Gastrocnemius medialis (tissue), 4 donors: Measurements from ENCODE around the gene COL23A1. TPM values are rescaled to one million over a fixed set of nuclear protein-coding genes. Genes with fewer than 3 reads are reported as not detected.
A peak's percentile ranks its signal among the peaks of the same experiment; 100 is the strongest.

Source experiments
- ATAC-seq, 2 donors: fragments of 150-250 bp; one replicate each; pipeline ENCODE4 v1.9.1; 2016
- DNase-seq, 2 donors: peaks; one replicate each; pipeline ENCODE4 v3.0.0-alpha.2; 2019
- H3K27ac ChIP-seq, 4 donors: fragments of 200-600 bp; sonication (generic); 1 replicate in 1 of 4; 2 replicates in 3 of 4; pipeline ENCODE4 v1.5.1; 2016 to 2018; ENCODE audit warnings: mild to moderate bottlenecking in 2 of 4, moderate library complexity in 1 of 4
- H3K27me3 ChIP-seq, 3 donors: fragments of 200-600 bp; sonication (generic) in 2 of 3; 1 replicate in 1 of 3; 2 replicates in 2 of 3; pipeline versions ENCODE4 v1.5.1 to v1.6.0; 2016 to 2019; ENCODE audit warnings: mild to moderate bottlenecking in 1 of 3, moderate library complexity in 1 of 3
- H3K36me3 ChIP-seq, 2 donors: fragments of 200-600 bp; sonication (generic) in 1 of 2; one replicate each; pipeline ENCODE4 v1.5.1; 2017 to 2018
- H3K4me1 ChIP-seq, 2 donors: fragments of 200-600 bp; sonication (generic) in 1 of 2; one replicate each; pipeline ENCODE4 v1.5.1; 2016 to 2017; ENCODE audit warnings: mild to moderate bottlenecking in 2 of 2
- H3K4me3 ChIP-seq, 4 donors: fragments of 200-600 bp; sonication (generic) in 3 of 4; 1 replicate in 1 of 4; 2 replicates in 3 of 4; pipeline ENCODE4 v1.5.1; 2016 to 2019; ENCODE audit warnings: mild to moderate bottlenecking in 2 of 4
- H3K9me3 ChIP-seq, 3 donors: fragments of 200-600 bp; sonication (generic) in 2 of 3; 1 replicate in 1 of 3; 2 replicates in 2 of 3; pipeline ENCODE4 v1.5.1; 2016 to 2019
- CTCF ChIP-seq, 5 experiments: fragments of 450-650 bp in 3 of 5; fragments of 200-600 bp in 2 of 5; sonication (generic) in 2 of 5; IDR thresholded peaks in 4 of 5; conservative IDR thresholded peaks in 1 of 5; 1 replicate in 4 of 5; 2 replicates in 1 of 5; pipeline ENCODE4 v1.5.1; 2016 to 2019; ENCODE audit warnings: antibody characterized with exemption in 5 of 5, mild to moderate bottlenecking in 3 of 5, moderate library complexity in 3 of 5
- POLR2A ChIP-seq, 2 donors: fragments of 450-650 bp; IDR thresholded peaks; one replicate each; pipeline ENCODE4 v1.6.1; 2017; ENCODE audit warnings: antibody characterized with exemption in 2 of 2, mild to moderate bottlenecking in 2 of 2, moderate library complexity in 2 of 2
- in situ Hi-C, 4 donors: fragments of 200-750 bp; cut with MboI; loops; one replicate each; pipeline versions ENCODE4 v1.15.0 to v1.8.0; 2017; ENCODE audit warnings: low sequenced_read_pairs in 4 of 4
- intact Hi-C: fragments of 100-400 bp; cut with DNase I; formaldehyde crosslinking; loops from one replicate; pipeline ENCODE4 v1.15.1; 2023; ENCODE audit warnings: low total_unique reads
- total RNA-seq, 4 donors: library from RNA; depleted of rRNA; stranded (reverse); fragments of >200 nt; gene quantifications; one replicate each; pipeline versions ENCODE4 v1.1.0 to v1.2.3, GENCODE V29; 2016

Gene COL23A1
- total RNA-seq, 4 donors from 2014 or later, result 0.62 to 1.1 (median 0.97) TPM; not detected in 1

- no peak for TF ChIP-seq POLR2A (IDR thresholded peaks at IDR 0.05)
- no peak for TF ChIP-seq CTCF (IDR thresholded peaks at IDR 0.05 in 4 of 5, conservative IDR thresholded peaks at IDR 0.05 in 1 of 5)
- H3K4me3 ChIP-seq, result no peak overlapping the region
- ATAC-seq (no peak), DNase-seq (no peak)
- in situ Hi-C loops, result no loop called here
- H3K4me1 ChIP-seq, result peaks cover 0 to under 1% of the 10 kb centered on the region in 2 donors
- no peaks in the 10 kb centered on the region for H3K36me3 ChIP-seq
- no peak overlapping the region for H3K27ac ChIP-seq
- H3K27me3 ChIP-seq, result peaks cover 0 to 4% (median 0%) of the 10 kb centered on the region in 3 donors
- H3K9me3 ChIP-seq, result no peaks in the 10 kb centered on the region
- intact Hi-C loops, result no loop called here
Observed at GRCh38 chr5:178361657-178362445, 228.3 kb downstream of the COL23A1 start.

- Histone ChIP-seq H3K4me1 (peaks cover 6 to 8% of the 10 kb centered on the region in 2 donors), H3K4me3 (no peak overlapping the region), H3K9me3 (no peaks in the 10 kb centered on the region), H3K27me3 (peaks cover 0 to 7% (median 0%) of the 10 kb centered on the region in 3 donors), H3K27ac (no peak overlapping the region), H3K36me3 (no peaks in the 10 kb centered on the region)
- TF ChIP-seq POLR2A (IDR thresholded peaks at IDR 0.05), result no peak
- no peak for TF ChIP-seq CTCF (IDR thresholded peaks at IDR 0.05 in 4 of 5, conservative IDR thresholded peaks at IDR 0.05 in 1 of 5)
- intact Hi-C loops (no loop called here), in situ Hi-C loops (no loop called here)
- ATAC-seq (no peak), DNase-seq (no peak)
Observed at GRCh38 chr5:178360926-178361235, 229.3 kb downstream of the COL23A1 start.

- Histone ChIP-seq H3K4me3 (no peak overlapping the region), H3K36me3 (no peaks in the 10 kb centered on the region), H3K4me1 (peaks cover 6 to 9% of the 10 kb centered on the region in 2 donors), H3K27ac (no peak overlapping the region), H3K27me3 (peaks cover 0 to 7% (median 0%) of the 10 kb centered on the region in 3 donors), H3K9me3 (no peaks in the 10 kb centered on the region)
- DNase-seq (no peak), ATAC-seq (peak in 1 of 2 donors; percentile 18)
- intact Hi-C loops, result no loop called here
- no peak for TF ChIP-seq POLR2A (IDR thresholded peaks at IDR 0.05)
- no peak for TF ChIP-seq CTCF (IDR thresholded peaks at IDR 0.05 in 4 of 5, conservative IDR thresholded peaks at IDR 0.05 in 1 of 5)
- in situ Hi-C loops, result no loop called here
Observed at GRCh38 chr5:178360222-178360925, 229.8 kb downstream of the COL23A1 start.

GRCh38 chr5:178359738-178360137 is 230.5 kb downstream of the COL23A1 start:
- Histone ChIP-seq H3K27me3 (peaks cover 0 to 7% (median 0%) of the 10 kb centered on the region in 3 donors), H3K9me3 (no peaks in the 10 kb centered on the region), H3K4me1 (peaks cover 6 to 12% of the 10 kb centered on the region in 2 donors), H3K27ac (no peak overlapping the region), H3K4me3 (no peak overlapping the region), H3K36me3 (no peaks in the 10 kb centered on the region)
- intact Hi-C loops (no loop called here), in situ Hi-C loops (no loop called here)
- no peak for ATAC-seq
- DNase-seq, result no peak
- TF ChIP-seq CTCF (IDR thresholded peaks at IDR 0.05 in 4 of 5, conservative IDR thresholded peaks at IDR 0.05 in 1 of 5), result no peak
- TF ChIP-seq POLR2A (IDR thresholded peaks at IDR 0.05), result no peak
